Left cardiac atrium (tissue), 4 donors: ENCODE results near the gene PPM1D. TPM values are rescaled to one million over a fixed set of nuclear protein-coding genes. Genes with fewer than 3 reads are reported as not detected.
"Not testable (repeated sequence)": the region's sequence is repeated elsewhere in the genome, so short reads cannot be mapped to it uniquely, and the experiment has no call there.

Experiments
- ATAC-seq, 2 donors: fragments of 200-7000 bp; cut with Tn5 transposase; one replicate each; pipeline ENCODE4 v1.9.1; 2020; ENCODE audit warnings: mild to moderate bottlenecking in 2 of 2, moderate library complexity in 2 of 2
- DNase-seq: peaks from one replicate; pipeline ENCODE4 v3.0.0-alpha.2; 2020
- intact Hi-C, 2 donors: fragments of 100-400 bp; cut with DNase I; formaldehyde crosslinking; loops; one replicate each; pipeline versions ENCODE4 v1.14.1 to v1.15.1; 2022 to 2023
- total RNA-seq, 2 donors: library from RNA; stranded (reverse); fragmentation: NEBNext Ultra II Directional; extraction: Animal tissue kit (Norgen Biotek cat#: 25700); gene quantifications; one replicate each; pipeline ENCODE4 v1.2.1, GENCODE V29; 2021
- donor health status: DM: no; HTN: yes; CAD: no.
- donor health status: DM: no; HTN: yes; CAD: no; lungs with severe emphysema.
- donor health status: DM: yes; HTN: yes; CAD: no.
- donor health status: Dilated cardiomyopathy.

Gene PPM1D
- total RNA-seq, 2 donors from 2014 or later, result 9.0 to 10.2 TPM

GRCh38 chr17:60586288-60586974 is 13.6 kb upstream of the PPM1D start:
- DNase-seq, result no peak
- peak in 1 of 2 donors; percentile 24 for ATAC-seq
- intact Hi-C loops, result no loop called here

GRCh38 chr17:60590070-60590469 is 9.9 kb upstream of the PPM1D start:
- ATAC-seq (no peak), DNase-seq (no peak)
- intact Hi-C loops, result no loop called here

- ATAC-seq (no peak), DNase-seq (no peak)
- intact Hi-C loops, result no loop called here
Measured at GRCh38 chr17:60592750-60593149, 7.2 kb upstream of the PPM1D start.

- ATAC-seq, intact Hi-C loops, DNase-seq: not testable (repeated sequence)
Measured at GRCh38 chr17:60593441-60594036, 6.5 kb upstream of the PPM1D start.

GRCh38 chr17:60594170-60594569 is 5.8 kb upstream of the PPM1D start:
- ATAC-seq, DNase-seq, intact Hi-C loops: not testable (repeated sequence)

- intact Hi-C loops, result no loop called here
- no peak for DNase-seq
- ATAC-seq, result no peak
Measured at GRCh38 chr17:60594734-60595133, 5.3 kb upstream of the PPM1D start.

- DNase-seq (no peak), ATAC-seq (no peak)
- intact Hi-C loops, result no loop called here
Measured at GRCh38 chr17:60597297-60597696, 2.7 kb upstream of the PPM1D start.

GRCh38 chr17:60598001-60598736 is 1.8 kb upstream of the PPM1D start:
- DNase-seq, result no peak
- intact Hi-C loops, result no loop called here
- no peak for ATAC-seq

GRCh38 chr17:60599220-60599619 is 773 bp upstream of the PPM1D start:
- DNase-seq (no peak), ATAC-seq (no peak)
- intact Hi-C loops, result no loop called here

- ATAC-seq, result peak; percentile 27 to 48
- intact Hi-C loops, result loop anchor here in 1 of 2 donors (5.0 kb wide), 1 partner anchor 42 kb away; no protein-coding TSS in a partner anchor
- DNase-seq, result peak; percentile 78
Measured at GRCh38 chr17:60600490-60601446, 775 bp downstream of the PPM1D start.

- DNase-seq (peak; percentile 37), ATAC-seq (no peak)
- intact Hi-C loops, result loop anchor here in 1 of 2 donors (5.0 kb wide), 1 partner anchor 41 kb away; no protein-coding TSS in a partner anchor
Measured at GRCh38 chr17:60601447-60602384, 1.7 kb downstream of the PPM1D start.

GRCh38 chr17:60602385-60602742 is 2.4 kb downstream of the PPM1D start:
- DNase-seq (no peak), ATAC-seq (no peak)
- intact Hi-C loops, result loop anchor here in 1 of 2 donors (5.0 kb wide), 1 partner anchor 40 kb away; no protein-coding TSS in a partner anchor

GRCh38 chr17:60602871-60603270 is 2.9 kb downstream of the PPM1D start:
- intact Hi-C loops, result loop anchor here in 1 of 2 donors (5.0 kb wide), 1 partner anchor 39 kb away; no protein-coding TSS in a partner anchor
- DNase-seq (no peak), ATAC-seq (no peak)

- not testable (repeated sequence) for DNase-seq, ATAC-seq
- intact Hi-C loops, result loop anchor here in 1 of 2 donors (5.0 kb wide), 1 partner anchor 39 kb away; no protein-coding TSS in a partner anchor
Measured at GRCh38 chr17:60603477-60603876, 3.5 kb downstream of the PPM1D start.

GRCh38 chr17:60604686-60605334 is 4.8 kb downstream of the PPM1D start:
- ATAC-seq (peak in 1 of 2 donors; percentile 39), DNase-seq (peak; percentile 33)
- intact Hi-C loops, result loop anchor here in 1 of 2 donors (5.0 kb wide), 1 partner anchor 37 kb away; no protein-coding TSS in a partner anchor

GRCh38 chr17:60606036-60606435 is 6.0 kb downstream of the PPM1D start:
- no peak for ATAC-seq
- intact Hi-C loops, result no loop called here
- no peak for DNase-seq

GRCh38 chr17:60610473-60610872 is 10.5 kb downstream of the PPM1D start:
- DNase-seq, result no peak
- ATAC-seq, result peak in 1 of 2 donors; percentile 30

More at GRCh38 chr17:60610473-60610872, 10.5 kb downstream of the PPM1D start:
- intact Hi-C loops, result no loop called here
